GM12801 (cell line): Measurements from ENCODE around the gene WNT16.

Experiments
- CTCF ChIP-seq: IDR thresholded peaks from one replicate; pipeline ENCODE4 v1.5.1; 2011; ENCODE audit warnings: control low read depth; ENCODE audit not compliant: insufficient read length; ENCODE audit errors: extremely low read depth

Gene WNT16

GRCh38 chr7:121286742-121287734 is 41.8 kb upstream of the WNT16 start:
- no peak for TF ChIP-seq CTCF

- TF ChIP-seq CTCF, result no peak
Observed at GRCh38 chr7:121288894-121289293, 39.9 kb upstream of the WNT16 start.

- no peak for TF ChIP-seq CTCF
Observed at GRCh38 chr7:121294448-121294992, 34.3 kb upstream of the WNT16 start.

- no peak for TF ChIP-seq CTCF
Observed at GRCh38 chr7:121297843-121298242, 31.0 kb upstream of the WNT16 start.

GRCh38 chr7:121298831-121299239 is 30.0 kb upstream of the WNT16 start:
- no peak for TF ChIP-seq CTCF

- TF ChIP-seq CTCF, result no peak
Observed at GRCh38 chr7:121300685-121301420, 27.9 kb upstream of the WNT16 start.
